Measurements from ENCODE around the gene ANLN.
"Not testable (repeated sequence)": the region's sequence is repeated elsewhere in the genome, so short reads cannot be mapped to it uniquely, and the experiment has no call there.

Gene ANLN

DNA sequence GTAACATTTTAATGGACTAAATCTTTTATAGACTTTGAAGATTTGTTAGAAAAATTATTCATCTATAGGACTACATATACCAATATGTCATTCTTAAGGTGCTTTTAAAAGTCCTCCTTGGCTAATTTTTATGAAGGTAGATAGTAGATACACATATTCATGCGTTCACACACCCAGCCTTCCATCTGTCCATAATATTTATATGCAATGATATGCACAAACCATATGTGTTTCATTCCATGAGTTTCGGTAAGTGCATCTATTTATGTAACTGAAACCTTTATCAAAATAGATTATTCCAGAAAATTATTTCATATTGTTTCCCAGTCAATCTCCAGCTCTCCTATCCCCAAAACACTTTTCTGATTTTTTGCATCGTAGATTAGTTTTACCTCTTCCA, 101.7 kb downstream of the ANLN start:
- TF ChIP-seq, protein P1, sequence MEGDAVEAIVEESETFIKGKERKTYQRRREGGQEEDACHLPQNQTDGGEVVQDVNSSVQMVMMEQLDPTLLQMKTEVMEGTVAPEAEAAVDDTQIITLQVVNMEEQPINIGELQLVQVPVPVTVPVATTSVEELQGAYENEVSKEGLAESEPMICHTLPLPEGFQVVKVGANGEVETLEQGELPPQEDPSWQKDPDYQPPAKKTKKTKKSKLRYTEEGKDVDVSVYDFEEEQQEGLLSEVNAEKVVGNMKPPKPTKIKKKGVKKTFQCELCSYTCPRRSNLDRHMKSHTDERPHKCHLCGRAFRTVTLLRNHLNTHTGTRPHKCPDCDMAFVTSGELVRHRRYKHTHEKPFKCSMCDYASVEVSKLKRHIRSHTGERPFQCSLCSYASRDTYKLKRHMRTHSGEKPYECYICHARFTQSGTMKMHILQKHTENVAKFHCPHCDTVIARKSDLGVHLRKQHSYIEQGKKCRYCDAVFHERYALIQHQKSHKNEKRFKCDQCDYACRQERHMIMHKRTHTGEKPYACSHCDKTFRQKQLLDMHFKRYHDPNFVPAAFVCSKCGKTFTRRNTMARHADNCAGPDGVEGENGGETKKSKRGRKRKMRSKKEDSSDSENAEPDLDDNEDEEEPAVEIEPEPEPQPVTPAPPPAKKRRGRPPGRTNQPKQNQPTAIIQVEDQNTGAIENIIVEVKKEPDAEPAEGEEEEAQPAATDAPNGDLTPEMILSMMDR (IDR thresholded peaks at IDR 0.05; ENCODE audit: low read depth, low read length) = no peak
- H3K4me3 ChIP-seq (ENCODE audit: low read depth, low read length) = no peak overlapping the region

DNA sequence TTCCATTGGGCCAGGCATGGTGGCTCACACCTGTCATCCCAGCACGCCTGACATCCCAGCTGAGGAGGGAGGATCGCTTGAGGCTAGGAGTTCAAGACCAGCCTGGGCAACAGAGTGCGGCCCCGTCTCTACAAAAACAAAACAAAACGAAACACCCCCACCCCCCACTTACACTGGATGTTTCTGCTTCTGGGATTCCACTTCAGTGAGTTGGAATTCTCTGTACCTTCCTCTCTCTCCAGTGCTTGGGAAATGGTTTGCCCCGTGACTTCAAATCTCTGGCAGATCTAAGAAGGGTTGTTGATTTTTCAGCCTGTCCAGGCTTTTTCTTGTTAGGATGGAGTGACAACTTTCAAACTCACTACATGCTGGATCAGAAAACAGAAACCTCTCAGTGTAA, 106.9 kb downstream of the ANLN start:
- TF ChIP-seq, protein P1 (IDR thresholded peaks at IDR 0.05; ENCODE audit: low read depth, low read length) = no peak
- no peak overlapping the region for H3K4me3 ChIP-seq (ENCODE audit: low read depth, low read length)

DNA sequence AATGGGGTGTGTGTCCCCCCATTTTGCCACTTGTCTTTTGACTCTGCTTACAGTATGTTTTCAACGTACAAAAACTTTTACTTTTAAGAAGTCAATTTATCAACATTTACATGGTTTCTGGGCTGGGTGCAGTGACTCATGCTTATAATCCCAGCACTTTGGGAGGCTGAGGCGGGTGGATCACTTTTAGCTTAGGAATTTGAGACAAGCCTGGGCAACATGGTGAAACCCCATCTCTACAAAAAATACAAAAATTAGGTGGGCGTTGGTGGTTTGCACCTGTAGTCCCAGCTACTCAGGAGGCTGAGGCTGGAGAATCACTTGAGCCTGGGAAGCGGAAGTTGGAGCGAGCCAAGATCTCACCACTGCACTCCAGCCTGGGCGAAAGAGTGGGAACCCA, 107.5 kb downstream of the ANLN start:
- not testable (repeated sequence) for H3K4me3 ChIP-seq (ENCODE audit: low read depth, low read length)

DNA sequence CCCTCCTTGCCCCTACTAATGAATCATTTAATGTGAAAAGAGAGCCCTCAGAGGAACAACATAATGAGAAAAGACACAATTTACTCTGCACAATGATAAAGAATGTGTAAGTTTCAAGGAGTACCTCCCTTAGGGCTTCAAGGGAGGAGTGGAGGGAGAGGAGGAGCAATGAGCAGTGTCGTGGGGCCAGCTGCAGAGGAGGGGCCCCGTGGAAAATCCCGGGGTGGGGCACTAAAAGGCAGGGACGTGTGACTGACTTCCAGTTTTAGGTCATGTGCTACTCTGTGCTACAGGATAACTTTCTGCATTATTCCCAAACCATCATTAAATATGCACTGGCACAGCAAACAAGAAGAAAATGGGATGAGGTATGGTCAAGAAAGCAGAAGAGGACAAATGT, 108.1 kb downstream of the ANLN start:
- TF ChIP-seq, protein P1 (IDR thresholded peaks at IDR 0.05; ENCODE audit: low read depth, low read length) = no peak
- no peak overlapping the region for H3K4me3 ChIP-seq (ENCODE audit: low read depth, low read length)
